HG03139 (cell line): ENCODE measurements around the gene BRD9.
"Not testable (repeated sequence)": the region's sequence is repeated elsewhere in the genome, so short reads cannot be mapped to it uniquely, and the experiment has no call there.

ENCODE experiments used
- ATAC-seq: cut with Tn5 transposase; IDR thresholded peaks from one replicate; pipeline ENCODE4 v1.9.1; 2021; ENCODE audit not compliant: unreplicated experiment

BRD9 gene

GRCh38 chr5:846602-847091, 46.0 kb downstream of the BRD9 start:
- ATAC-seq, result not testable (repeated sequence)

- not testable (repeated sequence) for ATAC-seq
Measured at GRCh38 chr5:845676-846601, 46.7 kb downstream of the BRD9 start.

GRCh38 chr5:845031-845675, 47.4 kb downstream of the BRD9 start:
- not testable (repeated sequence) for ATAC-seq

DNA sequence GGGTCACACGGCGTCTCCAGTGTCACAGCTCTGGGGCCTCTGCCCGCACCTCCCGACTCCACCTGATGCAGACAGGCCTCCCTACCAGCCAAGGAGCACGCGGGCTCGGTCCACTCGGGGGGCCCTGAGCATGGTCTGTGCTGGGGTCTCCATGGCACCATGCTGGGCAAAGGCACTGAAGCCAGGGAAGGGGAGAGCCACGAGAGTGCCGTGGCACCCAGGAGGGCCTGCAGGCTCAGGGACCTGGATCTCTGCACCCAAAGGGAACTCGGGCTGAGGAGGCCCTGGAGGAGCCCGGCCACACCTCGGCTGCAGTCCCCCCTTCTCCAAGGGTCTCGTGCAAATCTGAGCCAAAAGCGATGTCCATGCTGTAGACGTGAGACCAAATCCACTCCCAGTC, 48.2 kb downstream of the BRD9 start:
- ATAC-seq, result not testable (repeated sequence)

DNA sequence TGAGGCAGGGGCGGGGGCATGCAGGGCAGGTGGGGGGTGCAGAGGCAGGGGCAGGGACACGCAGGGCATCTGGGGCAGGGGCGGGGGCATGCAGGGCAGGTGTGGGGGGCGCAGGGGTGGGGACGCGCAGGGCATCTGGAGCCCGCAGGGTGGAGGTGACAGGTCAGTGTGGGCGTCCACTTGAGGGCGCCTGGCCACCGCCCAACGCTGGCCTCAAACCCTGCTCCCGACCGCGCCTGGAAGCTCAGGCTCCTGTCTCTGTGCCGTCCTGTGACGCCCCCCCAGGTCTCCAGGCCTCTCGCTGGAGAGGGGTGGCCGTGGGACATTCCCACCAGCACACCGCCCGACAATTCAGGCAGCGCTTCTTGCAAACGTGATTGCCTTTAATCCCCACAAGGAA, 48.7 kb downstream of the BRD9 start:
- not testable (repeated sequence) for ATAC-seq

DNA sequence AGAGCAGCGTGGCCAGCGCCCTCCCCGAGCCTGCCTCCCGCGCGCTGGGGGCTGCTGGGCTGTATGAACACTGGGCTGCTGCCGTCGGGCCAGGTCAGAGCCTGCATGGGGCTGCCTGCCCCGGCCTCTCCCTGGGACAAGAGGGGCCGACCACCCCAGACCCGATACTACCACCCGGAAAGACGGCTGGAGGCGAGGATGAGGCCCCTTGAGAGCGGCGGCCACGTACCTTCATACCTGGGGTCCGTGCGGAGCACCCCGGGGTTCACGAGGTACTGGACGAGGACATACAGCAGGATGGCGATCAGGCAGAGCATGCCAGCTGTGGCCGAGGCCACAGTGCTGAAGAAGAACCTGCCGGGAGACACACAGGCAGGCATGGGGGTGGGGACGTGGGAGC, 49.2 kb downstream of the BRD9 start:
- not testable (repeated sequence) for ATAC-seq

DNA sequence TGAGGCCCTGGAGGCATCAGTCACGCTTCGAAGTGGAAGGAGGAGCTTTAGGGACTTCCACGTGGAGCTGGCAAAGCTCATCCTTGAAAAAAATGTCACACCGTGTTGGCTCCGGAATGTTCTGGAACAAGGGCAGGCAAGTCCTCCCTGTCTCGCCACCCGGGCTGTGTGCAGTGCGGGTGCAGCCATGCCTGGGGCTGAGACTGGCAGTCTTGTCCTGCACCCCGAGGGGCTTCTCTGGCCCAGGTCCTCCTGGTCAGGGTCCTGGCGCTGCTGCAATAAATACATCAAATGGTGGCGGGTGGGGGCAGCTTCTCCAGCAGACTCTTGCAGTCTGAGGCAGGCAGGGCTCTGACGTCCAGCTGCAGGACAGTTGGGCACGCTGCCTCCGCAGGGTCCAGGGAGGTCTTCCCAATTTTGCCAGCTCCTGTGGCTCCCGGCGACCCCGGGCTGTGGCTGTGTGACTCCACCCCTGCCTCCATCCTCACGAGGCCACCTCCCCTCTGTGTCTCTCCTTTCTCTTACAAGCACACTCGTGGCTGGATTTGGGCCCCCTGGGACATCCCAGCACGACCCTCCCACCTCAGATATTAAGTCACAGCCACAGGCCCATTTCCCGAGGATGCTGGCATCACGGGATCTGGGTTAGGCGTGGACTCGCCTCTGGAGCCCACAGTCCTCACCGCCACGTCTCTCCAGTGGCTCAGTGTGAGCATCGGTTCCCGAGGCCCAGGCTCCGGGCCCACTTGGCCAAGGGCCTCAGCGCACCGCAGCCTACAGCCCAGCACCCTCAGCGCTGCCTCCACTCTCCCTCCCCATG, 50.0 kb downstream of the BRD9 start:
- ATAC-seq, result not testable (repeated sequence)

DNA sequence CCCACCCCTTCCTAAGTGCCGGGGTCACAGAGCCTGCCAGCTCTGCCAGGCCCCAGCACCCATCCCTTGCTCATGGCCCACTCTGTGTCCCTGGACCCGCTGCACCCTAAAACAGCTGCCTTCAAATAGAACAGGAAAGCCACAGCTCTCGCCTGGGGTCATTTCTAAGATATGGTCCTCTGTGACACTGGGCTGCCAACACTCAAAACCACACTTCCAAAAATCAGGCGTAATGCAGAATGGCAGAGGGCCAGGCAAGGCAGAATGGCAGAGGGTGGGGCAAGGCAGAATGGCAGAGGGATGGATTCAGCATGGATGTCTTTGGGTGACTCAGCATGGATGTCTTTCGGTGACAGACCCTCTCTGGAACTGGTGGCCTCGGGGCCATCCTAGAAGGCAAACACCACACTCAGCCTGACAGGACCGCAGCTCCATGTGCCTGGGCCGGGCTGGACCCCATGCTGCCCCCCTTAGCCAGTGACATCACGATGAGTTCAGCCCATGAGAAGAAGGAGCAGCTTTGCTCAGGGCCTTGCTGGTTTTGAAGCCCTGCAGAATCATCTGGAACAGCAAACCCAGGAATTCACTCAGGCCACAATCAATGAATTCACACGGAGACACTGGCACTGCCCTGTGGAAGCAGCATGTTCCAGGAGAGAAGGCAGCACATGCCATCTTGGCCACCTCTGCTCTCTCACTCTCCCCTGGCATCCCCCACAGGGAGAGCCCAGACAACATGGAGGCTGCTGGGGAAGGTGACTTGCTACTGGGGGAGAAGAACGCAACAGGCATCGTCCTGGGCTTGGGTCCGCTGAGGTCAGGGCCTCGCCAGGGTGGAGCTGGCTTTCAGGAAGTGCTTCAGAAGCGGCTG, 50.8 kb downstream of the BRD9 start:
- ATAC-seq, result not testable (repeated sequence)

DNA sequence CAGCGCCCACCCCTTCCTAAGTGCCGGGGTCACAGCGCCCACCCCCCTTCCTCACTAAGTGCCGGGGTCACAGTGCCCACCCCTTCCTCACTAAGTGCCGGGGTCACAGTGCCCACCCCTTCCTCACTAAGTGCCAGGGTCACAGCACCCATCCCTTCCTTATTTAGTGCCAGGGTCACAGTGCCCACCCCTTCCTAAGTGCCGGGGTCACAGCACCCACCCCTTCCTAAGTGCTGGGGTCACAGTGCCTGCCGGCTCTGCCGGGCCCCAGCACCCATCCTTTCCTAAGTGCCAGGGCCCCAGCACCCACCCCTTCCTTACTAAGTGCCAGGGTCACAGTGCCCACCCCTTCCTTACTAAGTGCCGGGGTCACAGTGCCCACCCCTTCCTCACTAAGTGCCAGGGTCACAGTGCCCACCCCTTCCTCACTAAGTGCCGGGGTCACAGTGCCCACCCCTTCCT, 51.6 kb downstream of the BRD9 start:
- ATAC-seq, result not testable (repeated sequence)

GRCh38 chr5:840118-840973, 52.3 kb downstream of the BRD9 start:
- ATAC-seq, result not testable (repeated sequence)

DNA sequence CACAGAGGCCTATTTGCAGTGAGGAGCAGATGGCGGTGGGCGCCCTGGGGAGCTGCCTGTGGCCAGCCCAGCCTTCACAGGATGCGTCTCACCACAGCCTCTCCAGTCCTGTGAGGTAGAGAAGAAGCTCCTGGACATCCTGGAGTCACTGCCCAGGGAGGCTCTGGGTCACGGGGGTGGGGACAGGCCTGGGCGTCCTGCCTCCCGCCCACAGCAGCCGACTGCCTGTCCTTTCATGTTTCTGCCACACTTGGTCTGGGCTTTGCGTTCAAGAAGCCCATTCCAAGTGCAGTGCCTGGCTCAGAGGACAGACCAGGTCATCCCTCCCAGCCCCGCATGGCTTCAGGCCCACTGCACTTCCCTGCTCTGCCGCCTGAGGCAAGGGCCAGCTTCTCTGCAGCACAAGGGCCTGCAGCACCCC, 54.2 kb downstream of the BRD9 start:
- not testable (repeated sequence) for ATAC-seq

- not testable (repeated sequence) for ATAC-seq
Measured at GRCh38 chr5:837621-838121, 54.9 kb downstream of the BRD9 start.

DNA sequence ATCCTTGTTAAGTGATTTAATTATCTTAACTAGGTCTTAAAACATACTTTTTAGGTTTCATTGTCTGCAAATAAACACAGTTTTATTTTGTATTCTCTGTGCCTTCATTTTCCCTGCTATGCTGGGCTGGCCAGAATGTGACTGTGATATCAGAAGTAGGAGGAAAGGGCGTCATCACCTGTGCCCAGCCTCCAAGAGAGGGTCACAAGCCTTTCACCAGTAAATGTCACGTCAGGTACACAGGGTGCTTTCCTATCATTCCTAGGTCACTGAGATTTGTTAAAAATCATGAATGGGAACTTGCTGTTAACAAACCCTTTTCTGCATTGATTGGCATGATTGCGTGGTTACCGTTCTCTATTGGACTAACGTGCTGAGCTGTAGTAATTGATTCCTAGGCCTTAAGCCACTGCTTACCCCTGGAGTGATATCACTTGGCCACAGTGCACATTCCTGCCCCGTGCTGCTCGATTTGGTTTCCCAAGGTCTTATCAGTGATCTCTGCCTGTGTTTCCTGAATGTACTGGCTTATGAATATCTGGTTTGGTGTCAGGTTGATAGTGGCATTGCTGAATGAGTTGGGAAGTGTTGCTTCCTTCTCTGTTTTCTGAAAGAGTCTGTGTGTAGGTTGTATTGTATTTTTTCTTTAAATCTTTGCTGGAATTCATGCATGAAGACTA, 56.5 kb downstream of the BRD9 start:
- not testable (repeated sequence) for ATAC-seq

- ATAC-seq, result not testable (repeated sequence)
Measured at GRCh38 chr5:834013-834412, 58.6 kb downstream of the BRD9 start.

- not testable (repeated sequence) for ATAC-seq
Measured at GRCh38 chr5:828194-828593, 64.4 kb downstream of the BRD9 start.

DNA sequence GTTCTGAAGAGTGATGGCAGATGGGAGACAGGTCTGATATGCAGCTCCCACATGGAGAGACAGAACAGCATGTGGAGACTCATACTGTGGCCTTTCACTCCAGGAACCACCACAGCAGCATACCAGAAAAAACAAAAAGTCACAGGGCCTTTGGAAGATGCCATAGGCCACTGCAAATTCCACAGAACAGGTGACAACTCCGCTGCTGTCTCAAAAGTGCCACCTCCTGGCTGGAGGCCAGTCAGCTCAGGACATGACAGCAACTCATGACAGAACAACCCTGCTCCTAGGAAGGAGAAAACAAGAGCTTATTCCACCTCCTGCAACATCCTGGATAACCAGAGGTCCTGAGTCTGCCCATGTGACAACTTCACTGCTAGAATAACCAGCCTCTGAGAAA, 67.1 kb downstream of the BRD9 start:
- ATAC-seq, result not testable (repeated sequence)

DNA sequence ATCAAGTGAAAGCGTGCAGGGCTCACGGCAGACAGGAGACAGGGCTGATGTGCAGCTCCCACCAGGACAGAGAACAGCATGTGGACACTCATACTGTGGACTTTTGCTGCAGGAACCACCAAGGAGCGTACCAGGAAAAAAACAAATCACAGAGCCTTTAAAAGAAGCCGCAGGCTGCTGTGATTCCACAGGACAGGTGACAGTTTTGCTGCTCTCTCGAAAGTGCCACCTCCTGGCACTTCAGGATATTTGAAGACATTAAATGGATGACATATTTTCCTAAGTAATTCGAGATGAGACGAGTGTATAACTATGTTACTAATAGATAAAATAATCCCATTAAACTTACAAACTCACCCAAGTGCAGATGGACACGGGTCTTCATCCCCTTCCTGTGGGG, 71.1 kb downstream of the BRD9 start:
- ATAC-seq, result no peak

DNA sequence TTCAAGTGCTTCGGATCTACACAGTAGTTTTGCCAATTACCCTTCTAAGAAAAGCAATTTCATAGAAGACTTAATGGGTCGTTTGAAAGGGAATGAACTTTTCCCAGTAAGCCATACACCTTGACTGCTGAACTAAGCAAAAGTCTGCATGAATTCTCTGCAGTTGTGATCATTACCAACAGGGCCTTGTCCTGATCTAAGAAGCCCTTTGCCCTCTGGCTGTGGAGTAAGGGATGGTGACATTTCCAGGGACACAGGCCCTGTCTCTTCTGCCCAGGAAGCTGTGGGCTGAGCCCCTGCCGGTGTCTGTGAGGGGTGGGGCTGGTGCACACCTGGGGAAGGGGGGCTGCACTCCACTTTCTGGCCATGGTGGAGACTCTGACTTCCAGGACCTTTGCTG, 72.4 kb downstream of the BRD9 start:
- no peak for ATAC-seq
